ENCODE results near the gene SLC4A1AP. TPM values are rescaled to one million over a fixed set of nuclear protein-coding genes. Genes with fewer than 3 reads are reported as not detected.
"Not testable (repeated sequence)": the region's sequence is repeated elsewhere in the genome, so short reads cannot be mapped to it uniquely, and the experiment has no call there.

Gene SLC4A1AP
- total RNA-seq, 1 experiment from 2014 or later, result 33.8 TPM

DNA sequence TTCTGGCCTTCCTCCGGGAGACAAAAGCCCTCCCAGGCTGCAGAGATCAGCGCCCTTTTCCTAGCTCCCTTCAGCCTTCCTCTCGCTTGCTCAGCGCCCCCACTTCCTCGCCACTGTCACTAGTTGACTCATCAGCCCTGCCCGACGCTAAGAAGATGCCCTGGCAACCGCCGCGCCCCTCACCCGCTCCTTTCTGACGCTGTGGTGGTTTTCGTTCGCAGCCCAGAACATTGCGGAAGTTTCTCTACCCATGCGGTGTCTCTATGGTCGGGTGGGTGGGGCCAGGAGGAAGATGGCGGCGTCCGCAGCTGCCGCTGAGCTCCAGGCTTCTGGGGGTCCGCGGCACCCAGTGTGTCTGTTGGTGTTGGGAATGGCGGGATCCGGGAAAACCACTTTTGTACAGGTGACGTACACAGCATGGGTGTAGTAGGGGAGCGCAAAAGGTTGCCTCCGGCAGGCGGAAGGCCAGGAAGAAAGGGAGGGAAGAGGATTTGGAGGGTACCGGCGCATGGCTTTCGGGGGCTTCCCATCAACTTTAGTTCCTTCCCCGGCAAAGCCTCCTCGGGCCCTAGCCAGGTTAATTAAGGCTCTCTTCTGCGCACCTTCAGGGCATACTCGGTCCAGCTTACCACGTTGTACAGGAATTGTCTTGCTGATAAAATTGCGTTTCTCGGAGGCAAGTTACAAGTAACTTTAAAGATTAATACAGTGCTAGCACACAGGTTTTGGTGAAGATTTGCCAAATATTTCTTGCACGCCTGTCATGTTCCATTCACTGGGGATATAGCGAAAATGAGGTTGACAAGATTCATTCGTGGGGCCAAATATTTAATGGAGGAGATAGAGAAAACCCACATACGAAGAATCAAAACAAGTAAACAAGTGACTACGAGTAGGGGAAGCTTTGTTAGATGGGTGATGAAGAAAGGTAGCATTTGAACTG lies 34.7 kb upstream of the SLC4A1AP start, which contains the start of the genes CCDC121 and GPN1:
TSS of gene CCDC121 (minus strand) at position 246 of the 943 bp plus-strand sequence. CDS start 1,213 bp downstream, outside the sequence.
TSS of gene GPN1 (plus strand) at position 284 of the 943 bp plus-strand sequence. CDS start at position 293, 9 bp downstream.
- peak; percentile 85 to 88 for DNase-seq
- TSS peak; percentile 49 for BruUV-seq (replicated peaks)
- intact Hi-C loops (cut with micrococcal nuclease; ENCODE audit: unreplicated experiment), result loop anchor here (2.0 to 10.0 kb wide), 3 partner anchors 34 to 224 kb away; partner anchors contain the start of genes KRTCAP3, PPM1G, SLC4A1AP and SUPT7L
- Mint-ChIP-seq H3K4me1 (ENCODE audit: low read depth, unreplicated experiment) (peaks cover 14% of the 10 kb centered on the region), H3K27ac (ENCODE audit: unreplicated experiment) (no peak within 1 kb of the TSS), H3K36me3 (ENCODE audit: insufficient read depth, unreplicated experiment) (peaks cover 18% of the 10 kb centered on the region), H3K4me3 (ENCODE audit: unreplicated experiment) (no peak within 1 kb of the TSS), H3K9me3 (ENCODE audit: unreplicated experiment) (no peaks in the 10 kb centered on the region), H3K27me3 (ENCODE audit: insufficient read depth, unreplicated experiment) (no peaks in the 10 kb centered on the region)
- Histone ChIP-seq H3K9me3 (no peaks in the 10 kb centered on the region), H3K4me1 (peaks cover 10% of the 10 kb centered on the region; the same call in 1 of the 2 replicates), H3K36me3 (ENCODE audit: control insufficient read depth, insufficient read depth, low read length) (no peaks in the 10 kb centered on the region), H3K4me3 (ENCODE audit: low read depth, low read length) (peak within 1 kb of the TSS; percentile 71), H3K27me3 (replicated peaks; ENCODE audit: control insufficient read depth, insufficient read depth, low read length) (no peaks in the 10 kb centered on the region)
- CTCF ChIA-PET, result interaction anchor here (0.5 to 1.3 kb wide), 6 partner anchors 12 to 558 kb away, joined by 3 to 5 read pairs (median 4); no protein-coding TSS in a partner anchor
- POLR2A ChIA-PET, result interaction anchor here (0.6 to 1.0 kb wide), 3 partner anchors 45 to 124 kb away, joined by 3 to 4 read pairs (median 3); no protein-coding TSS in a partner anchor
- TF ChIP-seq, protein P1, sequence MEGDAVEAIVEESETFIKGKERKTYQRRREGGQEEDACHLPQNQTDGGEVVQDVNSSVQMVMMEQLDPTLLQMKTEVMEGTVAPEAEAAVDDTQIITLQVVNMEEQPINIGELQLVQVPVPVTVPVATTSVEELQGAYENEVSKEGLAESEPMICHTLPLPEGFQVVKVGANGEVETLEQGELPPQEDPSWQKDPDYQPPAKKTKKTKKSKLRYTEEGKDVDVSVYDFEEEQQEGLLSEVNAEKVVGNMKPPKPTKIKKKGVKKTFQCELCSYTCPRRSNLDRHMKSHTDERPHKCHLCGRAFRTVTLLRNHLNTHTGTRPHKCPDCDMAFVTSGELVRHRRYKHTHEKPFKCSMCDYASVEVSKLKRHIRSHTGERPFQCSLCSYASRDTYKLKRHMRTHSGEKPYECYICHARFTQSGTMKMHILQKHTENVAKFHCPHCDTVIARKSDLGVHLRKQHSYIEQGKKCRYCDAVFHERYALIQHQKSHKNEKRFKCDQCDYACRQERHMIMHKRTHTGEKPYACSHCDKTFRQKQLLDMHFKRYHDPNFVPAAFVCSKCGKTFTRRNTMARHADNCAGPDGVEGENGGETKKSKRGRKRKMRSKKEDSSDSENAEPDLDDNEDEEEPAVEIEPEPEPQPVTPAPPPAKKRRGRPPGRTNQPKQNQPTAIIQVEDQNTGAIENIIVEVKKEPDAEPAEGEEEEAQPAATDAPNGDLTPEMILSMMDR (IDR thresholded peaks at IDR 0.05; ENCODE audit: insufficient read depth in 1 of 2, low read depth in 1 of 2, low read length in 1 of 2, severe bottlenecking in 1 of 2, unreplicated experiment in 1 of 2), result no peak

DNA sequence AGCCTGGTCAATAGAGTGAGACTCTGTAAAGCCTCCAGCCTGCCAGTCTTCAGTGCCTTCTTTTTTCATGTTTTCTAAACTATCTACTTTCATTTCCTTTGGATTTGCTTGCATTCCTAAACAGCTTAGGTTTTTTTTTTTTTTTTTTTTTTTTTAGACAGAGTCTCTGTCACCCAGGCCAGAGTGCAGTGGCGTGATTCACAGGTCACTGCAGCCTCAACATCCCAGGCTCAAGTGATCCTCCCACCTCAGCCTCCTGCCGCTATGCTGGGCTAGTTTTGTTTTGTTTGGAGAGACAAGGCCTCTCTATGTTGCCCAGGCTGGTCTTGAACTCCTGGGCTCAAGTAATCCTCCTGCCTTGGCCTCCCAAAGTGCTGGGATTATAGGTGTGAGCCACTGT lies 33.4 kb upstream of the SLC4A1AP start:
- POLR2A ChIA-PET; H3K27me3 ChIP-seq (replicated peaks; ENCODE audit: control insufficient read depth, insufficient read depth, low read length); H3K4me3 ChIP-seq (ENCODE audit: low read depth, low read length); CTCF ChIA-PET; H3K27ac Mint-ChIP-seq (ENCODE audit: unreplicated experiment); H3K36me3 ChIP-seq (ENCODE audit: control insufficient read depth, insufficient read depth, low read length); H3K9me3 ChIP-seq; DNase-seq; H3K27me3 Mint-ChIP-seq (ENCODE audit: insufficient read depth, unreplicated experiment); BruUV-seq (replicated peaks); H3K4me3 Mint-ChIP-seq (ENCODE audit: unreplicated experiment); H3K9me3 Mint-ChIP-seq (ENCODE audit: unreplicated experiment); intact Hi-C loops (cut with micrococcal nuclease; ENCODE audit: unreplicated experiment): not testable (repeated sequence)
- Mint-ChIP-seq H3K4me1 (ENCODE audit: low read depth, unreplicated experiment) (peaks cover 14% of the 10 kb centered on the region), H3K36me3 (ENCODE audit: insufficient read depth, unreplicated experiment) (peaks cover 30% of the 10 kb centered on the region)
- H3K4me1 ChIP-seq, result peaks cover 10% of the 10 kb centered on the region; the same call in 1 of the 2 replicates

DNA sequence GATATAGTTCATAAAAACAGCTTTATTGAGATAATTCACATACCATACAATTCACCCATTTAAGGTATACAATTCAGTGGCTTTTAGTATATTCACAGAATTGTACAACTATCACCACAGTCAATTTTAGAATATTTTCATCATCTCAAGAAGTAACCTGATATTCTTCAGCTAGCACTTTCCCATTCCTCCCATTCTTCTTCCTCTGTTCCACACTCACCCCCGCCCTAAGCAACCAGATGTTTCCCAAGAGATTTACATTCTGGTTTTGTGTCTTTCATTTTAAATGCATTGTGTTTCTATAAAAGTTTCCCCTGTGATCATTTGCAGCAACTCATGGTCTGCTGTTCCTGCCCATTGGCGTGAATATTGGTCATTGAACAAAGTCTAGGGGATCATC lies 29.4 kb upstream of the SLC4A1AP start:
- Mint-ChIP-seq H3K27me3 (ENCODE audit: insufficient read depth, unreplicated experiment) (no peaks in the 10 kb centered on the region), H3K27ac (ENCODE audit: unreplicated experiment) (no peak overlapping the region), H3K4me3 (ENCODE audit: unreplicated experiment) (no peak overlapping the region), H3K4me1 (ENCODE audit: low read depth, unreplicated experiment) (no peaks in the 10 kb centered on the region), H3K9me3 (ENCODE audit: unreplicated experiment) (no peaks in the 10 kb centered on the region), H3K36me3 (ENCODE audit: insufficient read depth, unreplicated experiment) (peaks cover 52% of the 10 kb centered on the region)
- Histone ChIP-seq H3K27me3 (replicated peaks; ENCODE audit: control insufficient read depth, insufficient read depth, low read length) (no peaks in the 10 kb centered on the region), H3K4me1 (peaks cover 4% of the 10 kb centered on the region; the same call in 1 of the 2 replicates), H3K36me3 (ENCODE audit: control insufficient read depth, insufficient read depth, low read length) (peaks cover 3% of the 10 kb centered on the region; the same call in 1 of the 2 replicates), H3K4me3 (ENCODE audit: low read depth, low read length) (no peak overlapping the region), H3K9me3 (no peaks in the 10 kb centered on the region)
- intact Hi-C loops (cut with micrococcal nuclease; ENCODE audit: unreplicated experiment), result no loop called here
- BruUV-seq (replicated peaks), result no TSS peak
- no peak for DNase-seq
- ChIA-PET CTCF (no interaction called here), POLR2A (no interaction called here)
- TF ChIP-seq, protein P1 (IDR thresholded peaks at IDR 0.05; ENCODE audit: insufficient read depth in 1 of 2, low read depth in 1 of 2, low read length in 1 of 2, severe bottlenecking in 1 of 2, unreplicated experiment in 1 of 2), result no peak

All from Caco-2 (cell line).